GM21360 (cell line): ENCODE measurements around the gene KIRREL3.

Experiments
- ATAC-seq: cut with Tn5 transposase; IDR thresholded peaks from one replicate; pipeline ENCODE4 v1.9.1; 2021; ENCODE audit warnings: mild to moderate bottlenecking, moderate library complexity; ENCODE audit not compliant: unreplicated experiment

The KIRREL3 gene

DNA sequence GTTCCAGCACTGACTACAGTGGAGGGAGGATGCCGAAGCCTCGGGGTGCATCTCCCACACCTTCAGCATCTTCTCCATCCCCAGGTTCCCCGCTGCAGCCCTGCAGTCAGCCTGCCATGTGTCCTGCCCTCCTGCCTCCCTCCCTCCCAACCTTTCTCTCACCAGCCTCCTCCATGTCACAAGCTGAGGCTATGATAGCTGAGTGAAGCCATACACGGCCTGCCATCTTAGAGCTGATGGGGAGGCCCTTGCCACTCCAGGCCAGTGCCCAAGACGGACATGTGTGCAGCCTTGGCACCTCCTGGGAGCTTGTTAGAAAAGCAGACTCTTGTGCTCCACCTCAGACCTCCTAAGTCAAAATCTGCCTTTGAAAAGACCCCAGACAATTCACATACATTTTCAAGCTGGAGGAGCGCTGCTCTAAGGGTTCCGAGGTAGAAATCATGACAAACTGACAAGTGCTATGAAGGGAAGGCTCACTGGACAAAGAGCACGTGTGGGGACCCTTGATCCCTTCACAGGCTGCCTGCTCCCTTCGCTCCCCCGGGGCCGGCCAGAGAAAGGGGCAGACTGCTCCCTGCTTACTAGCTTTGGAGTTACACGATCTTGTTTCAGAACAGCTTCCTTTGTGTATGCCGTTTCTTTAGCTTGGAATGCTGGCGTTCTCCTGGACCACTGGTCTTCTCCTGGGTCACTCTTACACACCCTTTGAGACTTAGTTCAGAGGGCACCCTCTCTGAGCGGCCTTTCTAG lies 521.2 kb downstream of the KIRREL3 start:
- no peak for ATAC-seq

DNA sequence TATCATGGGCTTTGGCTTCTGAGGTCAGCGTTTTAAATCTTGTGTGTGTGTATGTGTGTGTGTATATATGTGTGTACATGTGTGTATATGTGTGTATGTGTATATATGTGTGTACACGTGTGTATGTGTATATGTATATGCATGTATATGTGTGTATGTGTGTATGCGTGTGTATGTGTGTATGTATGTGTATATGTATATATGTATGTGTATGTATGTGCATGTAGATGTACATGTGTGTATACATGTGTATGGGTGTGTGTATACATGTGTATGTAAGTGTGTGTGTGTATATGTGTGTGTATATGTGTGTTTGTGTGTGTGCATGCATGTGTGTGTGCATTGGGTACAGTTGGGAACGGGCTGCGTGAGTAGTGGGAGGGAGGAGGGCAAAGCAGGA lies 522.1 kb downstream of the KIRREL3 start:
- no peak for ATAC-seq

DNA sequence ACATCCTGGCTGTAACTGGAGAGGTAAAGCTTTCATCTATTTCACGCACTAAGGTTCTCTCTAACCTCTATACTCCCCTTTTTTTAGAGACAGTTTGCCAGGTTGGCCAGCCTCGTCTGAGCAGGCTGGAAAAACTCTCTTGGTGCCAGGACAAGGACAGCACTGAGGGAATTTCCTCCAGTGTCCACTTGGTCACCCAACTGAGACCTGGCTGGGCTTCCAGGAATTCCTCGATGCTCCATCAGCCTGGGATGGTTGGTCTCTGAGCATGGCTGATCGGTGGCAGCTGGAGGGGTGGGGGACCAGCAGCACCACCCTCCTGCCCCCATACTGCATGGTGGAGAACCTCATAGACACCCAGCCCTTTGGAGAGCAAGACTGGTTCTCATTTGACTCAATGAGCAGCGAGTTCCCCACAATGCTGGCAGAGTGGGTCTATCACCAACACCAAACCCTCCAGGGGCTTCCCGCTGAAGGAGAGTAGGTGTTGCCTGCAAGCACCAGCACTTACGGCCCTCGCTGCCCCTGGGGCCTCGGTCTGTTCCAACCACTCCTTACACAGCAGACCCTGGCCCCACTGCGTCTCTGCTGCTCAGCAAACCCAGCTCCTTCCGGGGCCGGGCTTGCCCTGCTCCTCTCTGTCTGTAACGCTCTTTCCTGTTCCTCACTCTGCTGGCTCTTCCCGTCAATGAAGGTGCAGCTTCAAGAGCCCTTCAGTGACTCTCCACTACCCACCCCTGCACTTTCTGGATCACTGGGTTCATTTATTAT lies 522.9 kb downstream of the KIRREL3 start:
- no peak for ATAC-seq

DNA sequence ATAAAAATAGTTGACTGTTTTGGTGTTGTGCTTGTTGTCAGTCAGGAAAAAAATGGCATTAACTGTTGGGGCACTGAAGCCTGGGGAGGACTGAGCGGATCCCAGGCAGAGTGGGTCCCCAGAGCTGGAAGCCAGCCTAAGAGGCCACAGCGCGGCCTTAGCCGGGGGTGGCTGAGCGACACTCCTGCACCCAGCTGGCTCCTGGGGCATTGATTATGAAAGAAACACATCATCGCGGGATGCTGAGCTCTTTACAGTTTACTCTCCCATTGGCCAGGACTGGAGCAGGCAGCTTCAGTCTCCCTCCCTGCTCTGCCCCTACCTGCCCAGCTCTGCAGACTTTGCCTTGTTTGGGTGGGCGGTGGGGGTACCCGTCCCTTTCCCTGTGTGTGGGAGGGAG lies 523.6 kb downstream of the KIRREL3 start:
- no peak for ATAC-seq

DNA sequence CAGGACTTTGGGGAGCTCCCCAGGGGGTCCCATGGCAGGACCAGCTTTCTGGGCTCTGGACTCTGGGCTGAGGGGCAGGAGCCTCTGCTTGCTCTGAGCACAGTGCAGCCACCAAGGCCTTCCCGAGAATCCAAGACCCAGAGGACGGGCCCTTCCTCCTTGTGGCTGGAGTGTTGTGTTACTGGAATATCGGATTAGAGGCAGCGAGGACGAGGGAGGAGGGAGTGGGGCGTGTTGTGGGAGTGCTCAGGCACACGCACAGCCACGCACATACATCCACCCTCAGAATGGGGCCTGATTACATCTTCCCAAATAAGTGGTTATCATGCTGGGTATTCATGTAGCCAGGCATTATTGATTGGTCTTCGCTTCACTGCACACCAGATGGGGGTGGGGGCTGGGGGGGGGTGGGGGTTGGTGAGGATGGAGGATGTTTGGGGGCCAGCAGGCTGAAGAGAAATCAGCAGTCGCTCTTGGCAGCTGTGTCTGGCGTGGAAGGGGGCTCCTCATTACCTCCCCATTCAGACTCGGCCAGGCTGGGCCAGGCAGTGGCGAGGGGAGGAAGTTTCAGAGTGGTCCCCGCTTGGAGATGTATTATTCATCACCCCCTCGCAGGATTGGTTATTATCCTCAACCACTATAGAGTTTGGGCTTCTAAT lies 524.2 kb downstream of the KIRREL3 start:
- ATAC-seq: no peak

DNA sequence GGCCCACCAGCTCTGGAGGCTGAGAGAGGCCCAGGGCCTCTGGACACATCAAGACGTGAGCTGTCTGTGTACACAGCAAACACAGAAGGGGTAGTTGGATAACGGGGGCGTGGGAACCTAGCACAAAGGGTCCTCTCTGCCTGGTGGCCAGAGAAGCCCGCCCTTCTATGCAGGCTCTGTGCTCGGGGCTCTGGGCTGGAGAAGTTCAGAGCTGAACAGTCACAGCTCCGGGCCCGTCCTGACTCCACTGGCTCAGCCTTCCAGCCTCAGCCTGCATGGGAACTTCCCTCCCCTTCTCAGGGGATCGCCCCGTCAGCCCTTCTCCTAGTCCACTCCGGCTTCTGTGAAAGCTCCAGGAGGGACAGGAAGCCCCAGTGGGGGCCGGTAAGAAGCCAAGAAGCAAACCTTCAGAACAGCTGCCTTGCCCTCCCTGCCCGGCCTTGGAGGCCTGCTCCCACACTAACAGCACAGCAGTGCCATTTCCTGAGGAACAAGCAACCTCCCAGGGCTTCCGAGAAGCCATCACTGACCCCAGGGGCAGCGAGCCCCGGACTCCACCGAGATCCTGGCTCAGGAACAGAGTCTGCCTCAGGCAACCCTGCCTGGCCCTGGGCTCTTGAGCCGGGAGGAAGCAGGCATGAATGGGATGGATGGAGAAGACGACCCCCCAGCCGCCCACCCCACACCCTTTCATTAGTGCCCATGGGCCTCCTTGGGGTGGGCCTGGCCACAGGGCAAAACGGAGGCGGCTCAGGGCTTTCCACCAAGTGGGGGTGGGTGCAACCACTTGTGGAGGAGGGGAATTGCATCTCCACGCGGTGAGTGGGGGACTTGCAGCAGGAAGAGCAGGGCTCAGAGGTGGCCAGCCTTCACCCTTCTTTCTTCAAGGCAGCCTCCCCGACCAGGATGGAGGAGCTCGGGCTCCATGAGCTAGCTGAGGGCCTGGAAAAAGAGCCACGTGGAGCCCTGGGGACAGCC lies 525.3 kb downstream of the KIRREL3 start:
- no peak for ATAC-seq

DNA sequence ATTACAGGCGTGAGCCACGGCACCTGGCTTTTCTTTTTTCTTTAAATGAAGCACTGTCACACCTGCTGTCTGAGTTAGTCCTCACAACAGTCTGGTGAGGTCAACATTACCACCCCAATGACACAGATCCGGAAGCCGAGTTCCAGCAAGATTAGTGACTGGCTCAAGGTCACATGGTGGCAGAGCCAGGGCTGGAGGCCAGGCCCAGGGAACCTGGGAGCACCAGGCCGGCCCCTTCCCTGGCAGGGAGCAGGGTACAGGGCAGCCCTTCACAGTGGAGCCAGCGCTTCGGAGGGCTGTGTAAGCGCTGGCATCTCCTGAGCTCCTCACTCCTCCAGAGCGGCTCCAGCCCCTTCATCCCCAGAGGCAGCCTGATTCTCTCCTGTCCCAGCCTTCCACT lies 526.4 kb downstream of the KIRREL3 start:
- no peak for ATAC-seq

DNA sequence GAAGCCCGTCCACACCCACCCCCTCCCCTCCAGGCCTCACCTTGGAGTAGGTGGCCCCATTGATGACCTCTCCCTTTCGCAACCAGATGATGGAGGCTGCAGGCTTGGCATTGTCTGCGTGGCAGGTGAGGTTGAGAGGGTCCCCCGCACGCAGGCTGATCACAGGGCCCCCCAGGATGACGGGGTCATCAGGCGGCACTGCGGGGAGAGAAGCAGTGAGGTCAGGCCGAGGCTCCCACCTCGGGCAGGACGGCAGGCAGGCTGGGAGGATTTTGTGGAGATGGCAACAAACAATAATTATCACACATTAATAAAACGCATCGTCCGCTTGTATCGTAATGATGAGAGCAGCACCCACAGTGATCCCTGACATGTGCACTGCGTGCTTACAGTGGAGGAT lies 527.3 kb downstream of the KIRREL3 start:
- ATAC-seq: no peak

DNA sequence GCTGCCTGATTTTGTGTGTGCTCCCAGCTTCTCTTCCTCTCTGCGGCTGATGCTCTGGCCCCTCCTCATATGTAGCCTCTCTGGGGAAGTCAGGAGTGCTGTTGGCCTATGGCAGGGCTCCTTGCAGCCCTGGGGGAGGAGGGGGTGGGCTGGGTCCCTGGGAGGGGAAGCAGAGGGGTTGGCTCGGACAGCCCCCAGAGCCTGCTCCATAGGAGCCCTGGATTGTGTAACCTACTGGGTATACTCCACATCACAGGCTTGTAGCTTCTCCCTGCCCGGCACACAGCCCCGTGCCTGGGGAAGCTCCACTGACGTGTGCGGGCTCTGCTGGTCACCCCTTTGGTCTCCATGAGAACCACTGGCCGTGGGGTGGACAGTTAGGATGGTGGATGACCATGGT lies 531.3 kb downstream of the KIRREL3 start:
- ATAC-seq: no peak

DNA sequence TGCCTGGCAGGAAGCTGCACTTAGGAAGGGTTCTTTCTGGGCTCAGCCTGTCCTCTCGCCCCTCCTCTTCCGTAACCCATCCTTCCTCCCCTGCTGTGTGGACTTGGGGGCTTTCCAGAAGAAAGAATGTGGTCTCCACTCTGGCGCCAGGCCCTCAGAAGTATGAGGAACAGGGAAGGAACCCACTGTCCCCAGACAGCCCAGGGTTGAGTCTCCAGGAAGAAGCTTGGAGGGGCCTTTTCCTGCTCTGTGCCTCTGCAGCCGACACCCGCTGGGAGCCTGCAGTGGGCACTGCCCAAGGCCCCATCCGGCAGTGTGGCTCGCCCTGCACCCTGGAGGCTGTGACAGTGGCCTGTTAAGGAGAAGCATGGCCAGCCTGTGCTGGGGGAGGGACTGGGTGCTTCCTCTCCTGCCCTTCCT lies 532.5 kb downstream of the KIRREL3 start:
- ATAC-seq: no peak

DNA sequence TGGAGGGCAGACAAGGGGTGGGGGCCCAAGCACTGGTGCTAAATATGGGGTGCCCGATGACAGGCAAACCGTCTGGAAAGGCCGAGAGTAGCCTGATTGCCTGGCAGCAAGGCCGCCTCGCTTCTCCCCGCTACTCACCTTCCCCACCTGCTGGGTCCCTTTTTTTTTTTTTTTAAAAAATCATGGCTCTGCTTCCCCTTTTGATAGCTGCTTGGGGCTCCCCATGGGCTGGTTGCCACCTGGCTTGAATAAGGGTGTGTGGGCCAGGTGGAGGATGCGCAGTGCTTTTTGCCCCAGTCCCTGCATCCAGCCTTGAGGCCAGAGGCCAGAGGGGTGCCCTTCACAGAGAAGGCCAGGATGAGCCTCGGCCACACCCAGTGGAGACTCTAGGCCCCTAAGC lies 533.1 kb downstream of the KIRREL3 start:
- ATAC-seq: no peak

DNA sequence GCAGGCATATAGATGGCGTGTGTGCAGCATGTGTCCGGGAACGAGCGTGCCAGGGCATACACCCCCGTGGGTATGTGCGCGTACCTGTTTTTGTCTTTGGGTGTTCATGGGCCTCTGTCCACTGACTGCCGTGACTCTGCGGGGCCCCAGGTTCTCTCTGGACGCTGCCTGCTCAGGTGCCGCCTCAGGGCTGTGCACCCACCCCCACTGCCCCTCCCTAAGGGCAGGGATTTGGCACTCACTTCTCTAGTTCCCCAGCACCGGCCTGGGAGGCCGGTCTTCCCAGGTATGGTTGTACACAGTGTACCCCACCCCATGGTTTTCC lies 533.6 kb downstream of the KIRREL3 start:
- ATAC-seq: no peak

DNA sequence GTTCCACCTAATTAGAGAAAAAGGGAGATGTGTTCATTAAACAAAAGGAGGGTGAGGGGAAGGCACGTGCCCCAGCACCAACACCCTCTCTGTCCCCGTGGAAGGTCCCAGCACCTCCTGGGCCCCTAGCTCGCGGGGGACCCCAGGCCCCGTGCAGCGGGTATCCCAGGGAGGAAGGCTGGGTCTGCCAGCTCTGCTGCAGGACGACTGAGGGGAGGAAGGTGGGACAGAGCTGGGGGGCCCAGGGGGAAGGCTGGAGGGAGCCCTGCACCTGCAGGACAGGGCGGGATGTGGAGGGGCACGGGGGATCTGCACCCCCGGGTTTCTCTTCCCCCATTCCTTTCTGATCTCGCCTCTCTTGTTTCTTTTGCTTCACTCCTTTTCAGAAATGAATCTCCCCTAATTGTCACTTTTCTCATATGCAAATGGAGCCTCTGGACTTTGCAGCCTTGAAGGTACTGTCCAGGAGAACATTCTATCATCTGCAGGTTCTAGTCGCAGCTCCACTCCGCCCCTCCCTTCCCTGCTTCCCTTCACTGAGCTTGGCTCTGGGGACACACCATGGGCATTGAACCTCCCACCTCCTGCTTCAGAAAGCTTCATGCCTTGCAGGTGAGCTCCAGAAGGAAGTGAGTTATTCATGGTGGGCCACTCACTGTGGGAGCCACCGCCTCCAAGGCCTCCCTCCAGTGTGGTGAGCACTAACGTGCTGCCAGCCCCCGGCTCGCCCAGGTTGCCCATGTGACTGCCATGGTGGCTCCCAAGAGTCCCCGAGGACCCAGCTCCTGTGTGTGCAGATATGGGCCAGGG lies 534.1 kb downstream of the KIRREL3 start:
- ATAC-seq: no peak

DNA sequence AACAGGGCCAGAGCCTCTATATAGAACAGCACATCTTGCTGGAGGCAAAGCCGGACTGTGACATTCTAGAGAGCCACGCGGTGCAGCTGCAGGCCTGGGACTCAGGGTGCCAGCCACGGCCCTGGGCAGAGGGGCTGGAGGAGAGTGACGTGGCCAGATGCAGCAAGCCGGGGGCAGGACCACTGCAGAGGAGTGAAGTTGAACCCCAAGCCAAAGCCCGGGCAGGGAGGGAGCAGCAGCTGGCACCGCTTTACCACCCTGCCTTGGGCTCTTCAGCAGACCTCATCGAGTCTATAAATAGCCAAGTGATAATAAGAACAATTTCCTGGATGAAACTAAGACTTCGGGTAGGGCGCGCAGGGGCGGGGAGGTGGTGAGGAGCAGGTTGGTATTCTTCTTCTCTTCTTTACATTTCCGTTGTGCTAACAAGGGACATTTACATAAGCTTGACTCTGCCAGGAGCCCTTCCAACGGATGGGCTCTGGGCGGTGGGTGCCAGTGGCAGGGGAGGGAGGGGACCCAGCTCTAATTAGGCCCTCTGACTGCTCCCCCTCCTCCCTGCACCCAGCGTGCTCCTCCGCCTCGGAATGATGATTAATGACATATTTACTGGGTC lies 534.9 kb downstream of the KIRREL3 start:
- peak; percentile 62 for ATAC-seq

DNA sequence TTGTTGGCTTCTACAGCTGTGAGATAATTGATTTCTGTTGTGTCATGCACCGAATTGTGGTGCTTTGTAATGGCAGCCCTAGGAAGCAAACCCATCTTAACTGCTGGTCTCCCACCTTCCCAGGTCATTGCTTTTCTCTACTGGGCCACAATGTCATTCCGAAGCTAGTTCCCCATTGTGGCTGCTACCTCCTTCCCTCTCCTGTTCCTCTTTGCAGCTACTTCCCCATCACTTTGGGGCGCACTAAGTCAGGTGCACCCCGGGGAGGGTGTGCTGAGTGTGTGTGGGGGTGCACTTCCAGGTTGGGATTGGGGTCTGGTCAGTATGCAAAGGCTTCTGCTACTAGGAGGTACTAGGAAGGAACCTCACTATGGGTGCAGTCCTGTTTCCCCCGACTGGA lies 535.8 kb downstream of the KIRREL3 start:
- no peak for ATAC-seq

DNA sequence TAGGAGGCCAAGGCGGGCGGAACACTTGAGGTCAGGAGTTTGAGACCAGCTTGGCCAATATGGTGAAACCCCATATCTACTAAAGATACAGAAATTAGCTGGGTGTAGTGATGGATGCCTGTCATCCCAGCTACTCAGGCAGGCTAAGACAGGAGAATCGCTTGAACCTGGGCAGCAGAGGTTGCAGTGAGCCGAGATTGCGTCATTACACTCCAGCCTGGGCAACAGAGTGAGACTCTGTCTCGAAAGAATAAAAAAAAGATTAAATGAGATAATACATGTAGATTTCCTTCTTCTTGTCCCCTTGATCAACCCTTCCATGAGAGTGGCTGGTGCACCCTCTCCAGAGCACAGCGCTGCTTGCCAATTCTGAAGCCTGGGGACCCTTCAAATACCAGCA lies 538.1 kb downstream of the KIRREL3 start:
- ATAC-seq: no peak

DNA sequence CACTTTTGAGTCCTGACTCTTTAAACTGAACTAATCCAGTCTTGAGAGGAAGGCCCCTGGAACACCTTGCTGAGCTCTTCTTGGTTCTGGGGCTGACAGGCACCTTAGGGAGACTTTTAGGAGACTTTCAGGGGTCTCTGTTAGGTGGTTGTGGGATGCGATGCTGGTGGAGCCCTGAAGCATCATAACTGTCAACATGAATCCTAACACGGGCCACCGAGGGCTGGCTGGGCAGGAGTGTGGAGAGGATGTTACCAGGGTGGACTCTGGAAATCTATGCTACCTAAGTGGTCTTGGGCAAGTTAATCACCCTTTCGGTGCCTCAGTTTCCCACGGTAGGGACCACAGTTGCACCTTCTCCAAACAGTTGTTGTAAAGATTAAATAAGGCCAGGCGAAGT lies 538.6 kb downstream of the KIRREL3 start:
- ATAC-seq: no peak

DNA sequence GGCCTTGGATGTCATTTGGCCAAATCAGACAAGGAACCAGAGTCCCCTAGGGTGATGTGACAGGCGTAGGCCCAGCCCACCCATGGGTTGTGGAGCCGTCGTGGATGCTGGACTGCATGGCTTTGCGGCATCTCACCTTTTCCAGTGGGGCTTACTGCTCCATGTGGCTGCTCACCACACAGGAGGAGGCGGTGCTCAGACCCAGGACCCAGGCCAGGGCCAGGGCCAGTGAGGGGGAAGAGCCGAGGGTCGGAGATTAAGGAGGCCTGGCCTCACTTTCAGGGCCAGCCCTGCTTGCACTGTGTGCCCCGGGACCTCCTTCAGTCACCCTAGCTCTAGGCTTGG lies 539.5 kb downstream of the KIRREL3 start:
- no peak for ATAC-seq

DNA sequence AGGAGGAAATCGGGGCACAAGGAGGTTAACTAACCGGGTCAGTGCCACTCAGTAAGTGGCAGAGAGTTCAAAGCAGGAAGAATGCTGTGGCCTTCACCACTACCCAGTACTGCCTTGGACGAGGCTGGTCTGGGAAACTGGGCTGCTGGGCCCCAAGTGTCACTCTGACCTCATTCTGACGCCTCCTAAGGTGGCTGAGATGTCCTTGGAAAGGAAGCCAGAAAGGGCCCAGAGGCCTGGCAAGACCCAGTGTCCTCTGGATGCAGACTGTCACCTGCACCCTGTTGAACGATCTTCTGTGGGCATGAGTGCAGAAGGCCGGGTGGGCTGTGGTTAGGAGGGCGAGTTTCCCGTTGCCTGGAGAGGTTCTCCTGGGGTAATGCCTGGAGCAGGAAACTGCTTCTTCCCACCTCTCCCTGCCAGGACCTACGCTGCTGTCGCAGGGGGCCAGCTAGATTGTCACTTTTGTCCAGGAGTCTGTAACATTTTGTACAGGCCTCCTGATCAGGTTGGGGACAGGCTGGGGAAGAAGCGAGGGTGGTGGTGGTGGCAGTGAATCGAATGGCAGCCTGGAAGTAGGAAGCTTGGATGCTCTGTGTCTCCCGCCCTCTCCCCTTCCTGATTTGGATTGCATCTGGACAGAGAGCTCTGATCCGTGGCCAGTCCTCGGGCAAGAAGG lies 540.0 kb downstream of the KIRREL3 start:
- no peak for ATAC-seq
